CD14-positive monocyte (primary cell): ENCODE data around the gene CALCA. TPM values are rescaled to one million over a fixed set of nuclear protein-coding genes. Genes with fewer than 3 reads are reported as not detected.

Experiments
- DNase-seq, 3 donors: peaks; one replicate each; pipeline ENCODE4 v3.0.0-alpha.2; 2011 to 2022
- H2AFZ ChIP-seq: 2 replicates; pipeline ENCODE4 v1.6.0; 2012; ENCODE audit warnings: mild to moderate bottlenecking, low read depth, low read length, inconsistent platforms; ENCODE audit not compliant: insufficient read depth, poor library complexity, severe bottlenecking
- H3K27ac ChIP-seq, 2 donors: 1 replicate in 1 of 2; 2 replicates in 1 of 2; pipeline ENCODE4 v1.5.1; 2012 to 2013; ENCODE audit warnings: low read length in 2 of 2, control low read depth in 1 of 2, inconsistent platforms in 1 of 2, low read depth in 1 of 2, mild to moderate bottlenecking in 1 of 2
- H3K27me3 ChIP-seq, 2 donors: one replicate each; pipeline versions ENCODE4 v1.6.0 to v1.6.1; 2011 to 2013; ENCODE audit warnings: low read length in 2 of 2; ENCODE audit not compliant: control insufficient read depth in 2 of 2, insufficient read depth in 2 of 2
- H3K36me3 ChIP-seq, 2 donors: replicated peaks in 1 of 2; 1 replicate in 1 of 2; 2 replicates in 1 of 2; pipeline versions ENCODE4 v1.5.1 to v1.6.1; 2012 to 2013; ENCODE audit warnings: low read length in 2 of 2, control low read depth in 1 of 2, inconsistent platforms in 1 of 2, mild to moderate bottlenecking in 1 of 2; ENCODE audit not compliant: insufficient read depth in 2 of 2, control insufficient read depth in 1 of 2
- H3K4me1 ChIP-seq, 2 donors: 1 replicate in 1 of 2; 2 replicates in 1 of 2; pipeline versions ENCODE4 v1.5.1 to v1.6.1; 2012 to 2013; ENCODE audit warnings: low read length in 2 of 2, control low read depth in 1 of 2, inconsistent platforms in 1 of 2, mild to moderate bottlenecking in 1 of 2, moderate library complexity in 1 of 2; ENCODE audit not compliant: insufficient read depth in 2 of 2, control insufficient read depth in 1 of 2
- H3K4me2 ChIP-seq: replicated peaks from 2 replicates; pipeline ENCODE3; 2012; ENCODE audit warnings: low read length, moderate library complexity, mild to moderate bottlenecking; ENCODE audit not compliant: poor library complexity, severe bottlenecking; ENCODE audit errors: extremely low read depth
- H3K4me3 ChIP-seq, 3 experiments: fragments of 200-600 bp in 1 of 3; sonication (generic) in 1 of 3; replicated peaks in 1 of 3; 1 replicate in 2 of 3; 2 replicates in 1 of 3; pipeline ENCODE4 v1.5.1; 2011 to 2013; ENCODE audit warnings: low read length in 3 of 3, mild to moderate bottlenecking in 3 of 3, control low read depth in 2 of 3, low read depth in 2 of 3, inconsistent platforms in 1 of 3, moderate library complexity in 1 of 3
- H3K79me2 ChIP-seq: 2 replicates; pipeline ENCODE4 v1.6.0; 2012; ENCODE audit warnings: mild to moderate bottlenecking, control low read depth, inconsistent platforms, low read length, moderate library complexity; ENCODE audit not compliant: insufficient read depth
- H3K9ac ChIP-seq: 2 replicates; pipeline ENCODE4 v1.6.0; 2017; ENCODE audit warnings: low read length, mild to moderate bottlenecking; ENCODE audit not compliant: insufficient read depth, poor library complexity, severe bottlenecking
- H3K9me3 ChIP-seq, 2 donors: replicated peaks in 1 of 2; 1 replicate in 1 of 2; 2 replicates in 1 of 2; pipeline versions ENCODE4 v1.5.1 to v1.6.1; 2012 to 2013; ENCODE audit warnings: low read length in 2 of 2, control low read depth in 1 of 2; ENCODE audit not compliant: control insufficient read depth in 1 of 2, insufficient read depth in 1 of 2
- H4K20me1 ChIP-seq: 2 replicates; pipeline ENCODE4 v1.6.0; 2012; ENCODE audit warnings: mild to moderate bottlenecking, low read length, control low read depth, moderate library complexity; ENCODE audit not compliant: insufficient read depth
- H3K27ac Mint-ChIP-seq, 7 donors: one replicate each; pipeline ENCODE4 v1.8.0; 2020; ENCODE audit warnings: mild to moderate bottlenecking in 7 of 7, mixed read lengths in 7 of 7, moderate library complexity in 6 of 7, inconsistent platforms in 2 of 7
- H3K27me3 Mint-ChIP-seq, 3 donors: one replicate each; pipeline ENCODE4 v1.8.0; 2021 to 2022; ENCODE audit warnings: low read depth in 3 of 3, mild to moderate bottlenecking in 3 of 3, mixed read lengths in 3 of 3, moderate library complexity in 3 of 3, inconsistent platforms in 1 of 3
- H3K36me3 Mint-ChIP-seq, 2 donors: one replicate each; pipeline ENCODE4 v1.8.0; 2020; ENCODE audit warnings: mixed read lengths in 2 of 2, inconsistent platforms in 1 of 2, mild to moderate bottlenecking in 1 of 2
- H3K4me1 Mint-ChIP-seq: one replicate; pipeline ENCODE4 v1.8.0; 2020; ENCODE audit warnings: mild to moderate bottlenecking, mixed read lengths
- H3K4me3 Mint-ChIP-seq, 2 donors: one replicate each; pipeline ENCODE4 v1.8.0; 2020; ENCODE audit warnings: mild to moderate bottlenecking in 2 of 2, mixed read lengths in 2 of 2, moderate library complexity in 1 of 2
- H3K9me3 Mint-ChIP-seq, 7 donors: one replicate each; pipeline ENCODE4 v1.8.0; 2020 to 2022; ENCODE audit warnings: mixed read lengths in 7 of 7, mild to moderate bottlenecking in 6 of 7, moderate library complexity in 6 of 7, inconsistent platforms in 2 of 7
- WGBS: methylation state at CpG from one replicate; pipeline ENCODE4 v1.1.5; 2013; ENCODE audit warnings: missing lambda C conversion rate; ENCODE audit not compliant: insufficient coverage; 5-methylcytosine and 5-hydroxymethylcytosine counted together
- intact Hi-C, 2 donors: fragments of 100-400 bp; cut with micrococcal nuclease; formaldehyde crosslinking; loops; one replicate each; pipeline versions ENCODE4 v1.15.0 to v1.15.1; 2023
- polyA plus RNA-seq, 3 donors: library from polyadenylated mRNA; depleted of rRNA in 1 of 3; unstranded in 2 of 3; stranded (reverse) in 1 of 3; fragments of 300-500 nt in 2 of 3; fragments of >200 nt in 1 of 3; fragmentation: Illumina TruSeq in 2 of 3; gene quantifications; 1 replicate in 2 of 3; 2 replicates in 1 of 3; pipeline ENCODE4 v1.2.3, GENCODE V29; 2012 to 2021
- TF ChIP-seq, protein P1 (sequence below): fragments of 200-600 bp; IDR thresholded peaks from one replicate; pipeline ENCODE4 v1.8.0; 2022; ENCODE audit warnings: antibody characterized with exemption, mild to moderate bottlenecking

The CALCA gene
- polyA plus RNA-seq, 3 donors = not detected

GRCh38 chr11:14927146-14927545 lies 45.0 kb downstream of the CALCA start:
- peaks cover 0 to 3% of the 10 kb centered on the region in 2 donors for H3K9me3 ChIP-seq
- no peak overlapping the region for H3K4me3 ChIP-seq
- no peak for DNase-seq
- H3K4me3 Mint-ChIP-seq = no peak overlapping the region
- no peak overlapping the region for H3K4me2 ChIP-seq
- H3K27ac ChIP-seq = no peak overlapping the region
- TF ChIP-seq, protein P1, sequence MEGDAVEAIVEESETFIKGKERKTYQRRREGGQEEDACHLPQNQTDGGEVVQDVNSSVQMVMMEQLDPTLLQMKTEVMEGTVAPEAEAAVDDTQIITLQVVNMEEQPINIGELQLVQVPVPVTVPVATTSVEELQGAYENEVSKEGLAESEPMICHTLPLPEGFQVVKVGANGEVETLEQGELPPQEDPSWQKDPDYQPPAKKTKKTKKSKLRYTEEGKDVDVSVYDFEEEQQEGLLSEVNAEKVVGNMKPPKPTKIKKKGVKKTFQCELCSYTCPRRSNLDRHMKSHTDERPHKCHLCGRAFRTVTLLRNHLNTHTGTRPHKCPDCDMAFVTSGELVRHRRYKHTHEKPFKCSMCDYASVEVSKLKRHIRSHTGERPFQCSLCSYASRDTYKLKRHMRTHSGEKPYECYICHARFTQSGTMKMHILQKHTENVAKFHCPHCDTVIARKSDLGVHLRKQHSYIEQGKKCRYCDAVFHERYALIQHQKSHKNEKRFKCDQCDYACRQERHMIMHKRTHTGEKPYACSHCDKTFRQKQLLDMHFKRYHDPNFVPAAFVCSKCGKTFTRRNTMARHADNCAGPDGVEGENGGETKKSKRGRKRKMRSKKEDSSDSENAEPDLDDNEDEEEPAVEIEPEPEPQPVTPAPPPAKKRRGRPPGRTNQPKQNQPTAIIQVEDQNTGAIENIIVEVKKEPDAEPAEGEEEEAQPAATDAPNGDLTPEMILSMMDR = no peak
- H2AFZ ChIP-seq = no peak overlapping the region
- no peak overlapping the region for H3K9ac ChIP-seq
- H3K36me3 Mint-ChIP-seq = no peaks in the 10 kb centered on the region
- peaks cover 0 to 4% of the 10 kb centered on the region in 2 donors for H3K27me3 ChIP-seq
- no peaks in the 10 kb centered on the region for H3K4me1 Mint-ChIP-seq
- H3K27ac Mint-ChIP-seq = no peak overlapping the region
- no peaks in the 10 kb centered on the region for H4K20me1 ChIP-seq
- H3K36me3 ChIP-seq = no peaks in the 10 kb centered on the region
- no peaks in the 10 kb centered on the region for H3K4me1 ChIP-seq
- peaks cover 6 to 8% (median 6%) of the 10 kb centered on the region in 3 donors for H3K27me3 Mint-ChIP-seq
- no peaks in the 10 kb centered on the region for H3K79me2 ChIP-seq
- intact Hi-C loops = no loop called here
- peaks cover 2 to 11% (median 5%) of the 10 kb centered on the region in 7 donors for H3K9me3 Mint-ChIP-seq

DNA sequence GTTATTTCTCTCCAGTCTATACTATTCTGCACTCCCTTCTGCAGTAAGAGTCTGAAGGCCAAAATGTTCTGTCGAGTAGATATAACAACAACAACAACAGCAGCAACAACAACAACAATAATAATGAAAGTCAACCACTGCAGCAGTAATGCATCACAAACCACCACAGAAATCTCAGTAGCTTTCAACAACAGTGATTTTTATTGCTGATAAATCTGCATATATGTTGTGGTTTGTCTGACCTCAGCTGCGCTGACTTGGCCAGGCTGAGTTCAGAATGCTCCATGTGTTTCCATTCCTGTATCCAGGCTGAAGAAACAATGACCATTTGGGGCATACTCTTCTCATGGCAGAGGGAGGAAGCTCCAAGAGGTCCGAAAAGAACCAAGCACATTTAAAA lies 47.8 kb downstream of the CALCA start:
- Histone ChIP-seq H3K27me3 (peaks cover 0 to 4% of the 10 kb centered on the region in 2 donors), H3K9ac (no peak overlapping the region)
- H3K4me3 Mint-ChIP-seq = no peak overlapping the region

More for the DNA sequence above, 47.8 kb downstream of the CALCA start:
- Histone ChIP-seq H2AFZ (no peak overlapping the region), H4K20me1 (no peaks in the 10 kb centered on the region), H3K4me1 (no peaks in the 10 kb centered on the region), H3K79me2 (no peaks in the 10 kb centered on the region), H3K9me3 (no peaks in the 10 kb centered on the region), H3K4me2 (no peak overlapping the region), H3K27ac (no peak overlapping the region), H3K36me3 (no peaks in the 10 kb centered on the region), H3K4me3 (no peak overlapping the region)
- 100% methylated on average over 2 of the region's 3 CpGs for WGBS
- Mint-ChIP-seq H3K27me3 (peaks cover 2 to 6% (median 3%) of the 10 kb centered on the region in 3 donors), H3K27ac (no peak overlapping the region), H3K4me1 (no peaks in the 10 kb centered on the region), H3K36me3 (no peaks in the 10 kb centered on the region), H3K9me3 (peaks cover 2 to 11% (median 5%) of the 10 kb centered on the region in 7 donors)
- TF ChIP-seq, protein P1 = no peak
- intact Hi-C loops = no loop called here
- DNase-seq = no peak

Other genes with a start within 250 kb of the CALCA start
- gene CYP2R1, start 80.1 kb downstream of the CALCA start, polyA plus RNA-seq = 1 to 10 TPM; 5.4 to 8.3 (median 7.0) TPM
- not detected for gene CALCB, start 101.2 kb upstream of the CALCA start, polyA plus RNA-seq
- not detected for gene INSC, start 142.6 kb upstream of the CALCA start, polyA plus RNA-seq